HG03520 (cell line): ENCODE results near the gene SDR42E1.

ENCODE experiments used
- ATAC-seq: cut with Tn5 transposase; IDR thresholded peaks from one replicate; pipeline ENCODE4 v1.9.1; 2021; ENCODE audit warnings: mild to moderate bottlenecking, moderate library complexity; ENCODE audit not compliant: unreplicated experiment

Gene SDR42E1

DNA sequence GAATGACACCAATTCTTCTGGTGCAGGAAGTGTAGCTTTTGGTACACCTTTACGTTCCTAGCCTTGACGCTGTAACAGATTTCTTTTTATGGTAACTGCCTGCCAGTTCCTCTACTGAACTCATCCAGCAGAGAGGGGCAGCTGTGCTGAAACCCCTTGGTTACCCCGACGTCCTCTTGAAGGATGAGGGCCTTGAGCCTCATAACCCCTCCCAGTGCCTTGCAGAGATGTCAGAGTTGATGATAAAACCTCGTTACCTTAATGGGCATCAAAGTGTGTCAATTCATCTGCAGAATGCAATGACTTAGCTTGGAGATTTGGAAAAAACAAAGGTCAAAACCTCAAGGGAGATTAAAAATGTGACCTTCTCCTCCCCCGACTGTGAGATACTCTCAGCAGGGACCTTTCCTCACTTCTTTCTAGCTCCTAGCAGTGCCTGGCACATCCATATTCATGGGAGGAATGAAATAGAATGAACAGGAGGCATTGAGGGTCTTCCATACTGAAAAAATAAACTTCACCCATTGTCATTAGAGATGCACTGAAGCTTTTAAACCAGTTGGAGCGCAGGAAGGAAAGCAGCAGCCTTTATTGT, 69.2 kb downstream of the SDR42E1 start:
- ATAC-seq = no peak

DNA sequence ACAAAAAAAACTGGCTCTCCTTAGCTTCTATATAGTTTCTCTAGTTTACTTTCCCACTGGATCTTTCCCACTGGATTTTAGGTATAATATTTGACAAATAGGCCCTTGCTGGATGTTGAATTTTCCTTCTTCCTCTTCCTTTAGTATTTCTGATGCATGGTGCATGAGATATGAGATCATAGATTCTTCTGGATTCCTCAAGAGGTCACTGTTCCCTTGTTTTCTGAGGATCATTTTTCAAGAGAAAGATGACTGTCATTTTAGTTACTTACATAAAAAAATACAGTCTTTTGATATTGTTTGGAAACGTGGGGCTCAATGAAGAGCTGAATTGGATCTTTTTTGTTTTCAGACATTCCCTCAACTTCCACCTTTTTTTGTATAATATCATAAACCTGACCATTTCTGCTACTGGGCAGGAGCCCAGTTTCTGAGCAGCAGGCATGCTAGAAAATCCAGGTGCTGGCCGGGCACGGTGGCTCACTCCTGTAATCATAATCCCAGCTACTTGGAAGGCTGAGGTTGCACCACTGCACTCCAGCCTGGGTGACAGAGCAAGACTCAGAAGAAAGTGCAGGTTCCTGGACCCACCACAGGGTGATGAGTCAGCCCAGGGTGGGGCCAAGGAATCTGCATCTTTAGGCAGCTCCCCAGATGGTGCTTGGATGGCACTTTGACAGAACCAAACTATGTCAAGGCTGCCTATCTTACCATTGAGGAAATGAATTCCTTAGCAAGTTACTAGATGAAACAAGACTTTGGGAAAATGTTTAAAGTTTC, 70.3 kb downstream of the SDR42E1 start:
- ATAC-seq = no peak

DNA sequence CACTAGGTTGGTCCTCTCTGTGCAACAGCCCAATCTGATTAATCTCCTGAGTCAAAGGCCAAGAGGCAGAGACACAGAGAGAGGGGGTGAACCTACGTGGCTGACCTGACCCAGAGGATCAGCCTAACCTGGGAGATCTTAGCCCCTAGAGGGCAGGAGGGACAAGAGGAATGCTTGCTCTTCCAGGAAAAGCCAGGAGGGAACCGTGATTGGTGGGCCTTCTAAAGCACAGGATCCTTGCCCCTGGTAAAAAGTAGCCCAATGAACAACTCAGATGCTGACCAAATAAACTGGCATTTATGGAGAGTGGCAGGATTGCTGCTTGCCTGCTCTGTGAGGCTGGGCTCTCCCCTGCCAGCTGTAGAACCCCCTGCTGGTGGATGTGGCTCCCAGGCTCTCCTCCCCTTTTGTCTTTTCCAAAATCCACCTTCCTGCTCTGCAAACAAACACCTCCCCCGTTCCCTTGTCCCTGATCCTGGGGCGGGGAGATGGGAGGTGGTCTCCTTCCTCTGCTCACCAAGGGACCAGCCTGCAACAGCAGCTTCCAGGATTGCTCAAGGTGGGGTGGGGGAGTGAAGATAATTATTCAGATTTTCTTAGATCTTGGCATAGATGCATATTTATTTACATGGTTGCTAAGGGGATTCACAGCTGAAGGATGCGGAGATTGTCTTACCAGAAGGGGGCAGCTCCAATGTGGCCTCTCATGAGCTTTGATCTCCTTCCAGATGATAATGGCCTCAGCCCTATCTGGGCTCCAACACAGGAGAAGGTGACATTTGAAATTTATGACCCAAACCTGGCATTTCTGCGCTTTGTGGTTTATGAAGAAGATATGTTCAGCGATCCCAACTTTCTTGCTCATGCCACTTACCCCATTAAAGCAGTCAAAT, 71.9 kb downstream of the SDR42E1 start:
- no peak for ATAC-seq
